HG03558 (cell line): ENCODE results near the gene PDGFA.

Source experiments
- ATAC-seq: cut with Tn5 transposase; IDR thresholded peaks from one replicate; pipeline ENCODE4 v1.9.1; 2021; ENCODE audit warnings: moderate number of reproducible peaks; ENCODE audit not compliant: unreplicated experiment; ENCODE audit errors: extremely low read depth

The PDGFA gene

GRCh38 chr7:452791-453455, 66.7 kb downstream of the PDGFA start:
- ATAC-seq, result no peak

- ATAC-seq, result no peak
Observed at GRCh38 chr7:452226-452751, 67.4 kb downstream of the PDGFA start.

GRCh38 chr7:451255-452225, 68.1 kb downstream of the PDGFA start:
- ATAC-seq, result no peak

- ATAC-seq, result no peak
Observed at GRCh38 chr7:450741-451140, 68.9 kb downstream of the PDGFA start.

GRCh38 chr7:450036-450435, 69.6 kb downstream of the PDGFA start:
- ATAC-seq, result no peak

GRCh38 chr7:449324-450019, 70.2 kb downstream of the PDGFA start:
- no peak for ATAC-seq

- no peak for ATAC-seq
Observed at GRCh38 chr7:447523-447922, 72.1 kb downstream of the PDGFA start.
